HG03354 (cell line): ENCODE data around the gene FRMD4A.
"Not testable (repeated sequence)": the region's sequence is repeated elsewhere in the genome, so short reads cannot be mapped to it uniquely, and the experiment has no call there.

Experiments used
- ATAC-seq: cut with Tn5 transposase; IDR thresholded peaks from one replicate; pipeline ENCODE4 v1.9.1; 2021; ENCODE audit warnings: mild to moderate bottlenecking; ENCODE audit not compliant: unreplicated experiment, poor library complexity, severe bottlenecking

The FRMD4A gene

DNA sequence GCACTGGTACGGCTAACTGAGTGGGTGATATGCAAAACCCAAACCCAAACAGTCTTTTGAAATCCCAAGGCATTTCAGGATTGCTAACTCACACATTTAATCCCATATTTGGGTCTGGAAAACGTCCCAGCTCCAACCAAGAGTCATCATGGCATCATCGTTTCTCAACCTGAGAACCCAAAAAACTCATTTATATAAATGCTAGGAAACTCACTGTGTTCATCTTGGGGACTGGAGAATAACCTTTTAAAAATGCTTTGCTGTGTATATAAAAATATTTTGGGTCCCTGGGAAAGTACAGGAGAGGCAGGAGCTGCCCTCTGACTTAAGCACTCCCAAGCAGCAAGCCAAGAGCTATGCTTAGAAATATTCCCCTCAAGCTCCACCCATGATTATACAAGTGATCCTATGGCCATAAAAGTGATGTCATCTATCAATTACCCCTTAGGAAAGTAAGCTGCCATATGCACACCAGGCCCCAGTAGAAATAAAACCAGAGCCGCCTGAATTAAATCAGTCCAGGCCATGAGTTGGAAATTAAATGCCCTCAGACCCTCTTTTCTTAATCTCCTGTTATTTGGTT is 352.1 kb downstream of the FRMD4A start:
- ATAC-seq: no peak

DNA sequence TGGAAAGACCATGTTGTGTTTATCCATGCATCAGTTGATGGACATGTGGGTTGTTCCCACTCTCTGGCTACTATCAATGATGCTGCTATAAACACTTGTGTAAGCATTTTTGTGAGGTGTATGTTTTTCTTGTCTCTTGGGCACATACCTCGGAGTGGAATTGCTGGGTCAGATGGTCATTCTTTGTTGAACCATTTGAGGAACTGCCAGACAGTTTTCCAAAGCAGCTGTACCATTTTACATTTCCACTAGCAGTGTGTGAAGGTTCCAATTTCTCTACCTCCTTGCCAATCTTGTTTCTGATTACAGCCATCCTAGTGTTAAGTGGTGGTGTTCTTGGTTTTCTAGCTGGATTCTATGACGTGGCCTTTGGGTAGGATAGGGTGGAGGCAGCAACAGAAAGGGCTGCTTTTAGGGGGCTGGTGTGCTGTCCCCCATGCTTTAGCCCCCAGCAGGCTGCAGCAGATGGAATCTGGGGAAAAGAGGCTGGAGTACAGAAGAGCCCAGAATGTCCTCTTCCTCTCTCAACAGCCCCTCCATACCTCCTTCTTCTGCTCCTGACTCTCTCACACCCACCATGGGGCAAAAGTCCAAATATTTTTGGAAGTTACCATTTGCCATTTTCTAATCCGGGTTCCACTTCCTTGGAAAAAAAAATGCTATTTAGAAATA is 352.7 kb downstream of the FRMD4A start:
- ATAC-seq: no peak

DNA sequence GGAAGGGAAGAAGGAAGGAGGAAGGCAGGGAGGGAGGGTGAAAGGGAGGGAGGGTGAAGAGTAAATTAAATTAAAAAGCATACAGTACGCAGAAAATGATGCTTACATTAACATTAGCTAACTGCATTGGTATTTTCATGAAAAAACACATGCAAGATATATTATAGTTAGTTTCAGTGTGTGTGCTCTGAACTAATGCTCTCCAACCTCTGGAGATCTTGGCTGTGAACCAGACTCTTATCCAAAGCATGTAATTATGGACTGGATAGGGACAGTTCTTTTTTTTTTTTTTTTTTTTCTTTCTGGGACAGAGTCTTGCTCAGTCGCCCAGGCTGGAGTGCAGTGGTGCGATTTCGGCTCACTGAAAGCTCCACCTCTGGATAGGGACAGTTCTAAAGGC is 357.0 kb downstream of the FRMD4A start:
- no peak for ATAC-seq

DNA sequence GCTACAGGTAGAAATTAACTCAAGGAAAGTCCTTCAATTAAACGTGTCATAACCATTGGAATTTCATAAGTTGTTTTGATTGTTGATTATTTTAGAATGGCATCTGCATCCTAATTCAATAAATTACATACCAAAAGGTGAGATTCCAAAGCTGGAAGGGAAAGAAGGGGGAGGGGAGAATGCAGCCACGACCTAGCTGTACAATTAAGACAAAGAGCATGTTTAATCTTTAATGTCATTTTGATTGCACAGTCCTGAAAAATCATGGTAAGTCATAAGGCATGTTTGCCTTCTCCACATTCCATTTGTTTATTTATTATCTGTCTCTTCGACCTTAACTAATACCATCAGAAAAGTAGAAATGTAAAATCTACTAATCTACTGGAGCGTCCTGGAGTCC is 358.1 kb downstream of the FRMD4A start:
- no peak for ATAC-seq

DNA sequence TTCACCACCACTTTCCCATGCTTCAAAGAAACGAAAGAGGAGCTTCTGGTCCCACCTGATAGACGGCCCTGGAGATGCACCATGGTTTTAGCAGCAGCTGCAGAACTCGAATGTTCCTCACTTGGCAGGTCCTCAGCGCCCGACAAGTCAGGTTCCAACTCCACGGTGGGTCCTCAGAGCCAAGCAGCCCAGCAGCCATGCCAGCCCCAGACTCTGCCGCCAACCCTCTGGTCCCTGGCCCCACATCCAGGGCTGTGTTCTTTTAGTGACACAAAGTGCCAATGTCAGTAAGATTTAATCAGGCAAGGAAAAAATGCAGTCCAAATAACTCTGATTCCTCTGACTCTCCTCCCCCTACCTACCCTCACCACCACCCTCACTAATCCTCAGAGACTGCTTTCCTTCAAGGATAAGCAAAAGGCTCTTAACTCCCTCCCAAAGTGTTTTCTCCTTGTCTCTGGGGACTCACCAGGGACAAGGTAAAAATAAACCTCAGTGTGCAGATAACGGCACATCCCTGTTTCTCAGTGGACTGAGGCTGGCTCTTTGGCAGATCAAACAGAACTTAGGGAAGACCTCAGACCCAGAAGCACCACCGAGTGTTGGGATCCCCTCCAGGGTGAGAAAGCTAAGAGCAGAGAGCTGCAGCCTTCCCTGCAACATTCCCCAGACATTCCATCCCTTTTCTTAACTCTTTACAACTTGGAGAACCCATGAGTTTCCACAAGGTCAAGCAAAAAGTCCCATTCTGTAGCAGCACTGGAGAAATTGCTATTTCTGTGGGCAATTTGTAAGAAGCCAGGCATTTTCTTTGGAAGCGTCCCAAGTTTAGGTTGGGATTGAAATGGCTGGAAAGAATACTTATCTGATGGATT is 358.9 kb downstream of the FRMD4A start:
- no peak for ATAC-seq

DNA sequence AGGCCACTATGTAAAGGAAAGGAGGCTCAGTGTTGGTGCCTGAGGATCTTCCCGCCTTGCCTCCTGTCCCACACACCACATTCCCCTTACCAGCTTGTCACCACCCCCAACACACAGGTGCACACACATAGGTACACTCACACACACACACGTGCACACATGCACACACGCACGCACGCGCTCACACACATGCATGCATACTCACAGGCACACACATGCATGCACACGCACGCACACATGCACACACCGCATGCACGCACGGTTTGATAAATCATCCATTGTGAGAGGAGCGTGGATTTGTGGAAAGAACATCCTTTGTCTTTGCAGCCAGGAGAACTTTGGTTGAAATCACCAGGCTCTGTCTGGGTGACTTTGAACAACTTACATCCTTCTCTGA is 359.8 kb downstream of the FRMD4A start:
- no peak for ATAC-seq

DNA sequence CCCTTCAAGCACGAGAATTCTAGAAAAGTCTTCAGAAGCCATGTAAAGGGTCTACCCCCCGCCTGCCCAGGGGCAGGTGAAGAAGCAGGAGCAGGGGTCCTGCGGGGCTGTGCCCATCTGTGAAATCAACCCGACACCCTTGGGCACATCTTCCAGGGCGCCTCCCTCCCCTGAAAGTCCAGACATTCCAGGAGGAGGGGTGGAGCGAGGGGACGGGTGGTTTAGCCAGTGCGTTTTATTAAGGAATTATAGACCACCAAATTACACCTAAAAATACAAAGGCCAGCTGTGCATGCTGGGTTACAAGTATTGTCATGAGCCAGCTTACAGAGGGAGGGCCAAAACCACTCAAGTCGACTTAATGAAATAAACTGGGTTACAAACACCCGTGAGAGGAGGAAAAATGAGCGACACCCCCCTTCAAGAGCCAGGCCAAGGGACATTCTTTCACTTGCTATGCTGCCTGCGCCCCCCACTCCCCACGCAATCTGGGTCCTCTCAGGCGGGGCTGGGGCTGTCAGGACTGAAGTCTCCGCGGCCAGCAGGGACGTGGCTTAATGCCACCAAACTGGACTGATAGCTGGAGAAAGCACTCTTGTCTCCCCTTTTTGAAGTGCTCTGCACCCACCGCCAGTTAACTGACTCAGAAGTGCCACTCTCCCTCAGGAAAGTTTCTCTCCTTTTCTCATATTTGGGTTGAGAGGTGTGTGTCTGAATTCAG is 360.3 kb downstream of the FRMD4A start:
- no peak for ATAC-seq

DNA sequence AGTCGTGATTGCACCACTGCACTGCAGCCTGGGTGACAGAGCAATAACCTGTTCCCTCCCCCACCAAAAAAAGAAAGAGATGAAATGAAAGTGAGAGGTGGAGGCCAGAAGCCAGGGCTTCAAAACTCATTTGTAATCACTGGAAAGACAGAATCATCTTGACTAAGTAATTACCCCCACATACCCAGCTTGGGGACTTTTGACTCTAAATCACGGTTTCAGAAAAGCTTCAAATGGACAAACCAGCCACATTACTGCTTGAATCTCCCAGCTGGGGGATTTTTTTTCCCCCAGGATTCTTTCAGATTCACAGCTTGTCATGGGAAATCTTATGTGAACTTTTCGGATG is 361.0 kb downstream of the FRMD4A start:
- no peak for ATAC-seq

DNA sequence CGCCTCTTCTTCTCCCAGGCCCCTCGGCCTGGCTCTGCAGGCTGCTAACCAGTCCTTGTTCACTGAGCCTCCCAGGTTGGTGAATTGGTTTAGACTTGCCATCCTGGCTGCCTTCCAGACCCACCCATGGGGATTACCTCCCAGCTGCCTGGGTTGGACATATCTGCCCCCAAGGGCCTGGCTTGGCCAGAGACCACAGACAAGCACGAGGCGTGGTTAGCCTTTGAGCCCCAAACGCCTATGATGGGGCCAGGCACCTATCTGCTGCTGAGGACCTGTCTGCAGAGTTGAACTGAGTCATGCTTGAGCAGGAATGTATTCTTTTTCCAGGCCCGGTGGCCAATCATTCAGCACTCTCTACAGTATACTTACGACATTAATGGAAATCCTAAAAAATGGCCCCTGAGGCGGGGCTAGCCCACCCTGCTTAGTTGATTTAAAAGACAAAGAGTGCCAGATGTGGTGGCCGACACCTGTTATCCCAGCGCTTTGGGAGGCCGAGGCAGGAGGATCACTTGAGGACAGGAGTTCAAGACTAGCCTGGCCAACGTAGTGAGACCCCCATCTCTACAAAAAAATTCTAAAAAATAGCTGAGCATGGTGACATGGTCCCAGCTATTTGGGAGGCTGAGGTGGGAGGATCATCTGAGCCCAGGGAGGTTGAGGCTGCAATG is 361.5 kb downstream of the FRMD4A start:
- ATAC-seq: no peak

DNA sequence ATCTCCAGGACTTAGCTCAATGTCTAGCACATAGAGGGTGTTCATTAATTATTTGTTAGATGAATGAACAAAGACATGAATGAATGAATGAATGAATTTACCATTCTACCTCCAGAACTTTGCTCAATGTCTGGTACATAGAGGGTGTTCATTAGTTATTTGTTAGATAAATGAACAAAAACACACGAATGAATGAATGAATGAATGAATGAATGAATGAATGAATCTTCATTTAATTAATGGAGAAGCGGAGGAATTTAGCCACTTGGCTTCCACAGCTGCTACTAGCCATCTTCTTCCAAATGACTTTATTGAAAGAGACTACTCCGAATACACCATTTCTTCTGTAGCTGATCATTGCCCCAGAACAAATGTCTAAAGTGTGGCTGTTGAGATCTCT is 368.9 kb downstream of the FRMD4A start:
- ATAC-seq: no peak

DNA sequence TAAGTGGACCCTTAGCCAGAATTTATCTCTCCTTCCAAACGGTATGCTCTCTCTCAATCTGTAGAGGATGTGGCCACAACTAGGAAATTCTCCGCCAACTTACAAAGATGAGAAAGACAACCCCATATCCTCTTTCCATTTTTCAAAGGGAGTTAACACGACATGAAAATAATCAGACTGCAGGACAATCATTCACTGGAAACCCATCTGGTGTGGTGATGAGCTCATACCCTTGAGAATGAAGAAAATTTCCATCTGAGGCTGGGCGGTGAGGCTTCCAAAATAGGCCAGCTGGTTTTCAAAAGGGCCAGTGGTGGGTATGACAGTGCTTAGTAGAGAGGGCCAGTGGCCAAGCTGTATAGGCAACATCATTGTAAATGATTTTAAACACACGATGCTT is 369.6 kb downstream of the FRMD4A start:
- no peak for ATAC-seq

DNA sequence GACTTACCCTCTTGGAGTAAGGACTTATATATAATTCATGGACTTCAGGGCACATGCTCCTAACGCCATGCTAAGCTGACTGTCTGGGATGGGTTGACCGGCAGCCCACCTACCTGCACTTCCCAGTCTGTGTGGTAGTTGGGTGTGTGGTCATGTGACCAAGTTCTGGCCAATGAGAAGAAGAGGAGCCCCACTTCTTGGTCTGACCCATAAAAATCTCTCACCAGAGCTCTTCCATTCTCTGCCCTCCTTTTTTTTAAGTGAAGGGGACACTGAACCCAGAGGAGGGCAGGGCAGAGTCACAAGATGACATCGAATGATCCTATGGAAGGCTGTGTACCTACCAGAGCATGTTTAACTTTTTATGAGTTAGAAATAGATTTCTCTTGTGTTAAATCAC is 370.1 kb downstream of the FRMD4A start:
- no peak for ATAC-seq

DNA sequence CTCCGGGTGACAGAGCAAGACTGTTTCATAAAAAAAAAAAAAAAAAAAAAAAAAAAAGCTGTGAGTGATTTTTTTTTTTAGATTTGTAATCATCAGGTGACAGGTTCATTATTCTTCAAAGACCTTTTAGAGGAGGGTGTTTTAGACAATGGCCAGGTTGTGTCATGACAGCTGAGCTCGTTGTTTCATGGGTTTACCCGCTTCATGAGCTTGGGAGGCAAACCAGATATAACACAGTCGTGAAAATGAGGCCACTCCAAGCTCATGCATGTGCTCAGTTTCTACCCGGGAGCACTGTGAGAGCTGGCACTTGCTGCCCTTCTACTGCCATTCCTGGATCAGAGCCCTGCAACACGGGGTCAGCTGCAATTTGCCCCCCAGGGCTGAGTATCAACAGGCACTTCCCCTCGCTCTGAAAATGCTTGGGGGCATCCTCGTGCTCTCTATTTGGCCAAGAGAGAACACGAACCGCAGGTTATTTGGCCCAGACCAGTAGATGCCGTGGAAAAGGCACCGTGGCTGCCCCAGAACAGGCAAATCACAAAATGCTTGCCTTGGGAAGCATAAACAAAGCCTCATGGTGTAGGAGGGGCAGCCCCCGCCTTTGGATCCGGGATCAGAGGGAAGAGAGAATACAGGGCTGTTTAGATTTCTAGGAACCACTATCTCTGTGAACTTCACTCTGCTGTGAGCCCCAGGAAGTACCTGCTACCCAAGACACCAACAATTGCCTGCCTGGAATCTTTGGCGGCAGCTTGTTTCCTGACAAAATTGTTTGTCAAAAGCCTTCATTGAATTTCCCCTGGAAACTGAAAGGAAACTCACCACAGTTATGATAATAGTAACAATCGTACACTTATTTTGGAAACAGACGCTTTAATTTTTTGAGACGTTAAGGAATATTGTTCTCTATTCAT is 371.0 kb downstream of the FRMD4A start:
- ATAC-seq: no peak

DNA sequence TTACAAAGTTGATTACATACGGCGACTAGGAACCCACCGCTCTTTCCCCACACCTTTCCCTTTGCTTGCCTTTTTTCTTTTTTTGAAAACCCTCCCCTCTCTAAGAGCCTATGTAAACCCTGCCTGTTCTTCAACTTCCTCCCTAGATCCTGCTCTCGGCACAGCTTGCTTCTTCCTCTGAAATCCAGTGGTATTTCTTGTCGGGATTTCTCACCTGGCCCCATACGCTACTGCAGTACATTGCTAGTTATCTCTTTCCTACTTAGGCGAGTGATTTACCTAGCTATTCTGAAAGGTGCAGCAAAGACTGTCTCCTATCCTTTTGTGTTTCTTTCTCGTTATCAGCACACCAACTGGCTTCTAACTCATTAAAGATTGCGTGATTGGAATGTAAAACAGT is 372.9 kb downstream of the FRMD4A start:
- ATAC-seq: no peak

DNA sequence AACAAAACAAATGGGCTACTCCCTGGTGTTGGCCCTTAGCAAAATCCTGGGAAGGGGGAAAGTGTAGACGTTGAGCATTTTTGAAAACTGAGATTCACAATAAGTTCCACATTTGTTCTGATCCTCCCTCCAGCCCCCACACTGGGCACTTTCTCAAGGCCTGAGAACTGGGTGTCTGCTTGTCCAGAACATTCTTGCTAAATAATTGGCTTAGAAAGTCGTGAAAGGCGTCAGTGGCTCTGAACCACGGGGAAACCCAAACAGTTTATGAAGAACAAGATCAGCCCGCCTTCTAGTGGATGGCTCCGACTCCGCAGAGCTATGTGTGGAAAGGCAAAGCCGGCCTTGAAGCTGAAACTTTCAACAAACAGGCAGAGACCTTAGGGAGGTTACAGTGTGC is 373.9 kb downstream of the FRMD4A start:
- no peak for ATAC-seq

DNA sequence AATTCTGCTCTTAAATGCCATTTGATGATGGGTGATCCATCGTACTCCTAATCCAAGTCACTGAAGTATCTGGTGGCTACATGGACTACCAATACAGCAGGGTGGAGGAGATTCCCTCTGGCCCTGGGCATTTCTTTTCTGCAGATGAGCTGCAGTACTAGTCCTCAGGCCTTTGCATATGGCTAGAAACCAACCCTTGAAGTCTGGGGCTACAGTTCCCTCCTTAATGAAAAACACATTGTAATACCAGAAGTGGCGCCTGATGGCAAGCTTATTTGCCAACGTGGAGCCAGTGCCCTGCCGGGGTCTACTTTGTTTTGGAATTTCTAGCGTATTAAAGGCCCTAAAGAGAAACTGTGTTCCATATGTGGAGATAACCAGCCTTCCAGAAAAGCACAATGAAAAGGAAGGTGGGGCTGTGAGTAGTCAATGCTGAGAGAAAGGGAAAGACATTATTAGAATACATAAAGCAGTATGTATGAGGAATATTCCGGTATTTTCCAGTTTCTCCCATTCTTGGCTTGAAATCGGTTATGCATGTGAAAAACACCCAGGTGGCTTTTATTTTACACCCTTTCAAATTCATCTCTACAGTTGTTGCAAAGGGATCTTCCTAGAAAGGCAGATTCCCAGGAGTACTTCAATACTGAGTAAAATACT is 375.2 kb downstream of the FRMD4A start:
- ATAC-seq: no peak

DNA sequence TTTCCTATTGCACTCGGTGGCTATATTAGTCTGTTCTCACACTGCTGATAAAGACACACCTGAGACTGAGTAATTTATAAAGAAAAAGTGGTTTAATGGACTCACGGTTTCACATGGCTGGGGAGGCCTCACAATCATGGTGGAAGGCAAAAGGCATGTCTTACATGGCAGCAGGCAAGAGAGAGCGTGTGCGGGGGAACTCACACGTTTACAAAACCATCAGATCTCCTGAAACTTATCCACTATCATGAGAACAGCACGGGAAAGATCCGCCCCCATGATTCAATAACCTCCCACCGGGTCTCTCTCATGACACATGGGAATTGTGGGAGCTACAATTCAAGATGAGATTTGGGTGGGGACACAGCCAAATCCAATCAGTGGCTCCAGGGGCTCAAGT is 376.5 kb downstream of the FRMD4A start:
- ATAC-seq: not testable (repeated sequence)

DNA sequence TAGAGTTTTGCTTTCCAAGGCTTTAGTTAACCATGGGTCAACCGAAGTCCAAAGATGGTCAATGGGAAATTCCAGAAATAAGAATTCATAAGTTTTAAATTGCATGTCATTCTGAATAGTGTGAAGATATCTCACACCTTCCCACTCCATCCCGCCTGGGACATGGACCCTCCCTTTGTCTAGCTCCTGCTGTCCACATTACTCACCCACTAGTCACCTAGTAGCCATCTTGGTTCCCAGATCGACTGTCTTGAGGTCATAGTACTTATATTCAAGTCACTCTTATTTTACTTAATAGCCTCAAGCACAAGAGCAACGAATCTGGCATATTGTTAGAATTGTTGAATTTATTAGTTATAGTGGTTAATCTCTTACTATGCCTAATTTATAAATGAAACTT is 377.4 kb downstream of the FRMD4A start:
- no peak for ATAC-seq
